ENCODE measurements around the gene ECE2. TPM values are rescaled to one million over a fixed set of nuclear protein-coding genes. Genes with fewer than 3 reads are reported as not detected.

ECE2 gene
- total RNA-seq = 0.19 TPM
- long read RNA-seq = 0 reads

GRCh38 chr3:184275961-184276910 is at the start of gene ECE2:
Gene ECE2 (plus strand): TSS chr3:184276022. CDS start chr3:184276154, 132 bp downstream.
- DNase-seq (ENCODE audit: low spot score) = no peak
- intact Hi-C loops (cut with DNase I) = no loop called here

GRCh38 chr3:184227481-184227935 is 48.3 kb upstream of the ECE2 start:
- no peak for DNase-seq (ENCODE audit: low spot score)
- intact Hi-C loops (cut with DNase I) = no loop called here

- intact Hi-C loops (cut with DNase I) = no loop called here
- no peak for DNase-seq (ENCODE audit: low spot score)
Observed at GRCh38 chr3:184228376-184229137, 47.3 kb upstream of the ECE2 start.

- DNase-seq (ENCODE audit: low spot score) = no peak
Observed at GRCh38 chr3:184229394-184230080, 46.3 kb upstream of the ECE2 start, which contains the start of gene VWA5B2. Gene VWA5B2 (plus strand): TSS chr3:184229585. CDS start chr3:184230529, 944 bp downstream.

DNA sequence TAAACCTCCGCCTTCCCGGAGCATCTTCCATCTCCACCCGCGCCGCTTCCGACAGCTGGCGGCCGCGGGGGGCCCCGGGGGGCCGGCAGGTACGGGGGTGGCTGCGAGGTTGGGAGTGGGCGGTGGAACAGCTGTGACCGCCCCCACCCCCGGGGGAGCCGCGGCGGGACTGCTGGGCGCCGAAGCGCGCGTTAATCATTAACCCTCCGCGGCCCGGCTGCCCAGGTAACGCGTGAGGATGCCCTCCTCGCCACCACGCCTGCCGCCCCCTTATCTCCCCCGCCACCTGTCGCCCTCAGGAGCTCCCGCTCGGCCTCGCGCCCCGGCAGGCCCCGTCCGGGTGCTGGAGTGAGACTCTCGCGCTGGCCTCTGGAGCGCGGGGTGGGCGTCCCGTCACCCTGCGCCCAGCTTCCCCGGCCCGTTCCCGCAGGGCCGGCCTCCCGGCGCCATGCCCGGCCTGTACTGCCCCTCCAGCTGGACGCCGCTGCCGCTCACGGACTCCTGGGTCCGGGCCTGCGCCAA is 45.7 kb upstream of the ECE2 start:
- no peak for DNase-seq (ENCODE audit: low spot score)
- intact Hi-C loops (cut with DNase I) = no loop called here

More at GRCh38 chr3:184229394-184230080, 46.3 kb upstream of the ECE2 start, which contains the start of gene VWA5B2:
- intact Hi-C loops (cut with DNase I) = no loop called here

DNA sequence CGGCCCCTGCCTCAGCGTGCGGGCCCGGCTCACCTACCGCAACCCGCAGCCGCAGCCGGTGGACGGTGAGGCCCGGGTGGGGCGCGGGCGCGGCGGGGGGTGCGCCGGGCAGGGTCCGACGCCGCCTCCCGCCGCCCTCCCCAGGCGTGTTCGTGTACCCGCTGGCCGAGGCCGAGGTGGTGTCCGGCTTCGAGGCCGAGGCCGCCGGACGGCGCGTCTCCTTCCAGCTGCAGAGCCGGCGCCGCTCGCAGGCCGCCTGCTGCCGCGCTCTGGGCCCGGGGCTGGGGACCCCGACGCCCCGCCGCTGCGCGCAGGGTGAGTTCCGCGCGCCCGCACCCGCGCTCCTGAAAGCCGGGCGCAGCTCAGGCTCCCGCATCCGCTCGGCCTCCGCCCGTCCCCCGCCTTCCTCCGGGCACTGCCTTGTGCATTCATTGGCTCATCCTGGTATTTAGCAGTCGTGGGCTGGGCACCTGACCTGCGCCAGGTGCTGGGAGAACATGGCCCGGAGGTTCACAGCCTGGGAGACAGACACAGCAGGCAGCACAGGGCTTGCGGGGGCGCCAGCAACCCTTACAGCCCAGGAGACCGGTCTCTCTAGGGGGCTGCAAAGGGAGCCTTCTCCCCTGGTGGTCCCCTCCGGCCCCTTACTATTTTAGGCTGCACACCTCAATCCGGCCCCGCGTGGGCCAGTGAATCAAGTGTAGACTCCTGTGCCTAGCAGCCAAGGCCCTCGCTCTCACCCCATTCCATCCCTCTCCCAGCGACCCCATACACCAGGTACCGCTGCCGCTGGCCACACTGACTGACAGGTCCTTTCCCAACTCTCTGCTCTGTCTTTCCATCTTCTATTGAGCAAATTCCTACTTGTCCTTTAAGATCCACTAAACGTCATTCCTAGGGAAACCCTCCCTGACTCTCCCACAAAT is 45.0 kb upstream of the ECE2 start:
- no peak for DNase-seq (ENCODE audit: low spot score)

DNA sequence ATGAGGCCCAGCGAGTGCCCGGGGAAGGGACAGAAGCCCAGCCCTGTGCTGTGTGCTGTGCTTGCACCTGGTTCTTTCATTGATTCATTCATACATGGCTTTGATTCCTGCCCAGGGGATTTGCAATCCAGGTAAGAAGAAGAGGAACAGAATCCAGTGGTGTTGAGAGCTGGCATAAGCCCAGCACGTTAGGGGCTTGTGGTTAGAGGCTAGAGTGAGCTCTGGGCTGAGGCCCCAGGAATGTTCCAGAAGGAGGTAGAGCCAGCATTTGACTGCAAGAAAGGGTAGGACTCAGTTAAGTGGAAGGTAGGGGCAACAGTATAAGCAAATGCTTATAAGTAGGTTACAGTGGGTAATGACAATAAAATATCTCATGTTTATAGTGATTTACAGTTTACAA is 44.2 kb upstream of the ECE2 start:
- intact Hi-C loops (cut with DNase I) = no loop called here
- no peak for DNase-seq (ENCODE audit: low spot score)

More for the DNA sequence above, 45.0 kb upstream of the ECE2 start:
- intact Hi-C loops (cut with DNase I) = no loop called here

DNA sequence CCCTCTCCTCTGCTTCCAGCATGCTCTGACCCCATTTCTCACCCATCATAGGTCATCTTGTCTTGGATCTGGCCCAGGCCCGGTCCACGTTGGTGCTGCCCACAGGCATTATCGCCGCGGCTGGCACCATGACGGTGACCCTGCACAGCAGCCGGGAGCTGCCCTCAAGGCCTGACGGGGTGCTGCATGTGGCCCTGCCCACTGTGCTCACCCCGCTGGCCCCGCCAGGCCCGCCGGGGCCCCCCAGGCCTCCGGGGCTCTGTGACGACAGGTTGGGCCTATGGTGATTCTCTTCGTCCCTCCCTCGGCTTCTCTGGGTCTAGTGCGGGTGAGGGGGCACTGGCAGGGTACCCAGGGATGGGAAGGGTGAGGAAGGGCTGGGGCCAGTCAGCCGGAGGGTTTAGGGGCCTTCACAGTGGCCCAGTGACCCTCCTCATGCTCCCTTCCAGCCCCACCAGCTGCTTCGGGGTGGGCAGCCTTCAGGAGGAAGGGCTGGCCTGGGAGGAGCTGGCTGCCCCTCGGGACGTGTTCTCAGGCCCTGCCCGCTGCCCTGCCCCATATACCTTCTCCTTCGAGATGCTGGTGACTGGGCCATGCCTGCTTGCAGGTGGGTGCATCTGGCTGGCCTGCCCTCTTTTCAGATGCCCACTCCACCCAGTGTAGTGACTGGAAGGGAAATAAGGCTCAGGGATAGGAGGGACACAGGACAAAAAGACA is 42.5 kb upstream of the ECE2 start:
- intact Hi-C loops (cut with DNase I) = no loop called here

GRCh38 chr3:184234224-184234623 is 41.6 kb upstream of the ECE2 start:
- intact Hi-C loops (cut with DNase I) = no loop called here
- DNase-seq (ENCODE audit: low spot score) = no peak

More for the DNA sequence above, 42.5 kb upstream of the ECE2 start:
- no peak for DNase-seq (ENCODE audit: low spot score)

DNA sequence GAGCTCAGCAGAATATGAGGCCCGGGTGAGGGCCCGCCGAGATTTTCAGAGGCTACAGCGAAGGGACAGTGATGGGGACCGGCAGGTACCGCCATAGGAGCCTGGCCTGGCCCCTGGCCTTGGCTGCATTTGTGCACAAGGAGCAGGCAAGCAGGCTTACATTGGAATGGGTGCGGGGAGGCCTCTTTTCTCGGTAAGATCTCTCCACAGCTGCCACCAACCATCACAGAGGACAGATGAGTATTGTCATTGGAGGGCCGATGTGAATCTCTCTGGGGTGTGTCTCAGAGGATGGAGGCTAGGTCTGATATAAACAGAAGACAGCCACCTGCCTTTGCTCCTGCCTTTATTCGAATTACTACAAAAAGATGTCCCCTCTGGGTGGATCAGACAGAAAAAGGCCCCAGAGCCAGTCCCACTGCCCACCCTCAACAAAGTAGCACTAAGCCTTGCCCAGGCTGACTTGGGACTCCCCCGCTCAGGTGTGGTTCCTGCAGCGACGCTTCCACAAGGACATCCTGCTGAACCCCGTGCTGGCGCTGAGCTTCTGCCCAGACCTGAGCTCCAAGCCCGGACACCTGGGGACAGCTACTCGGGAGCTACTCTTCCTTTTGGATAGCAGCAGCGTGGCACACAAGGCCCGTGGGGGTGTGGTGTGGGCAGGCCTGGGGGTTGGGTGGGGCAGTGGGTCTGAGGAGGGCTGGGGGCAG is 41.0 kb upstream of the ECE2 start:
- DNase-seq (ENCODE audit: low spot score) = no peak
- intact Hi-C loops (cut with DNase I) = no loop called here

DNA sequence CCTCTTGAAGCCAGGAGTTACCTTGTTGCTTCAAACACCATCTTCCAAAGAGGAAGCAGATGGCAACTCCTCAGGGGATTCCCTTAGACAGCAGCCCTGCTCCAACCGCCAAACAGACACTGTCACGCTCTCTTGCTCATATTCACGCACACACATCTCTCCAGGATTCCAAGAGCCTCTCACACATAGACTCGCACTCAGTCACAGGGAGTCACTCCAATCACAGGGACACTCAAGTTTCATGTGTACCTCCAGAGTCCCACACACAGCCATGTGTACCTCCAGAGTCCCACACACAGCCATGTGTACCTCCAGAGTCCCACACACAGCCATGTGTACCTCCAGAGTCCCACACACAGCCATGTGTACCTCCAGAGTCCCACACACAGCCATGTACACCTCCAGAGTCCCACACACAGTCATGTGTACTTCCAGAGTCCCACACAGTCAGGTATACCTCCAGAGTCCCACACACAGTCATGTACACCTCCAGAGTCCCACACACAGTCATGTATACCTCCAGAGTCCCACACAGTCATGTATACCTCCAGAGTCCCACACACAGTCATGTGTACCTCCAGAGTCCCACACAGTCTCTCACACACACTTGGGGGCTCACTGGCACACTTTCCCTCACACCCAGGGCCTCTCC is 40.3 kb upstream of the ECE2 start:
- intact Hi-C loops (cut with DNase I) = no loop called here

GRCh38 chr3:184236033-184236410 is 39.8 kb upstream of the ECE2 start:
- intact Hi-C loops (cut with DNase I) = no loop called here
- DNase-seq (ENCODE audit: low spot score) = no peak

More for the DNA sequence above, 40.3 kb upstream of the ECE2 start:
- no peak for DNase-seq (ENCODE audit: low spot score)

- no peak for DNase-seq (ENCODE audit: low spot score)
- intact Hi-C loops (cut with DNase I) = no loop called here
Observed at GRCh38 chr3:184236636-184237035, 39.2 kb upstream of the ECE2 start.

GRCh38 chr3:184237211-184237610 is 38.6 kb upstream of the ECE2 start:
- intact Hi-C loops (cut with DNase I) = no loop called here
- DNase-seq (ENCODE audit: low spot score) = no peak

DNA sequence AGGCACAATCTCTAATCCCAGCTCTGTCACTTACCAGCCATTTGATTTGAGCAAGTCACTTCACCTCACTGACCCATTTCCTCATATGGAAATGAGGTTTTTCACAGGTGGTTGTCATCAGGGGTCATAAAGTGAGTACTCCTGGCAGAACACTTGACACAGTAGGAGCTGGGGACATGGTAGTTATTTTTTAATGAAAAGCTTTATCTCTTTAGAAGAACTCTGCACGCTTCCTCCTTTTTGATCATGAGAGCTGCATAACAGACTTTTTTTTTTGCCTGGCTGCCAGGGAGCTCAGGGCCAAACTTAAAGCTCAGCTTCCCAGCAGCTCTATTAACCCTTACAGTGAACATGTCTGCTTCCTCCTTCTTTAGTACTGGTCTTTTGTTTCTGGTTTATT is 38.0 kb upstream of the ECE2 start:
- intact Hi-C loops (cut with DNase I) = no loop called here

GRCh38 chr3:184238246-184238818 is 37.5 kb upstream of the ECE2 start:
- intact Hi-C loops (cut with DNase I) = no loop called here
- DNase-seq (ENCODE audit: low spot score) = no peak

More for the DNA sequence above, 38.0 kb upstream of the ECE2 start:
- no peak for DNase-seq (ENCODE audit: low spot score)

All from cardiac septum (tissue), 1 donor.